SIG-M5 treated with dmso at 0.1 percent for 504 hours (cell line): ENCODE data around the gene SHOC2.

Experiments used
- DNase-seq: peaks from one replicate; lab custom pipeline; 2025; ENCODE audit not compliant: unreplicated experiment; lab: John Stamatoyannopoulos, UW

Gene SHOC2

GRCh38 chr10:110979611-110980010 lies 60.2 kb downstream of the SHOC2 start:
- no peak for DNase-seq

- no peak for DNase-seq
Observed at GRCh38 chr10:110980807-110981206, 61.4 kb downstream of the SHOC2 start.

GRCh38 chr10:110983466-110983865 lies 64.1 kb downstream of the SHOC2 start:
- DNase-seq, result no peak

GRCh38 chr10:110985497-110986275 lies 66.3 kb downstream of the SHOC2 start:
- DNase-seq, result no peak

- DNase-seq, result no peak
Observed at GRCh38 chr10:110989016-110989415, 69.6 kb downstream of the SHOC2 start.

GRCh38 chr10:110992006-110992800 lies 72.8 kb downstream of the SHOC2 start:
- DNase-seq, result no peak

GRCh38 chr10:110993024-110993693 lies 73.8 kb downstream of the SHOC2 start:
- no peak for DNase-seq

- no peak for DNase-seq
Observed at GRCh38 chr10:110994406-110995086, 75.1 kb downstream of the SHOC2 start.

- DNase-seq, result no peak
Observed at GRCh38 chr10:110995301-110995700, 75.9 kb downstream of the SHOC2 start.

- no peak for DNase-seq
Observed at GRCh38 chr10:110996256-110996655, 76.9 kb downstream of the SHOC2 start.

GRCh38 chr10:111004016-111004415 lies 84.6 kb downstream of the SHOC2 start:
- no peak for DNase-seq

- no peak for DNase-seq
Observed at GRCh38 chr10:111007486-111007885, 88.1 kb downstream of the SHOC2 start.

- DNase-seq, result peak; percentile 57
Observed at GRCh38 chr10:111015181-111015580, 95.8 kb downstream of the SHOC2 start.

- DNase-seq, result peak; percentile 56
Observed at GRCh38 chr10:111017098-111017497, 97.7 kb downstream of the SHOC2 start.

- DNase-seq, result no peak
Observed at GRCh38 chr10:111018021-111018420, 98.6 kb downstream of the SHOC2 start.

- DNase-seq, result no peak
Observed at GRCh38 chr10:111023060-111023459, 103.7 kb downstream of the SHOC2 start.

GRCh38 chr10:111030042-111030750 lies 110.8 kb downstream of the SHOC2 start:
- no peak for DNase-seq

GRCh38 chr10:111034598-111035310 lies 115.3 kb downstream of the SHOC2 start:
- DNase-seq, result no peak

- no peak for DNase-seq
Observed at GRCh38 chr10:111035542-111035941, 116.1 kb downstream of the SHOC2 start.

GRCh38 chr10:111037858-111038257 lies 118.5 kb downstream of the SHOC2 start:
- DNase-seq, result peak; percentile 14
